UCSD-AML1 (cell line): Measurements from ENCODE around the gene CELF4.
"Not testable (repeated sequence)": the region's sequence is repeated elsewhere in the genome, so short reads cannot be mapped to it uniquely, and the experiment has no call there.

Experiments used
- DNase-seq: peaks from one replicate; lab custom pipeline; 2025; ENCODE audit not compliant: unreplicated experiment; lab: John Stamatoyannopoulos, UW

Gene CELF4

GRCh38 chr18:37473195-37473840, 92.3 kb downstream of the CELF4 start:
- no peak for DNase-seq

DNA sequence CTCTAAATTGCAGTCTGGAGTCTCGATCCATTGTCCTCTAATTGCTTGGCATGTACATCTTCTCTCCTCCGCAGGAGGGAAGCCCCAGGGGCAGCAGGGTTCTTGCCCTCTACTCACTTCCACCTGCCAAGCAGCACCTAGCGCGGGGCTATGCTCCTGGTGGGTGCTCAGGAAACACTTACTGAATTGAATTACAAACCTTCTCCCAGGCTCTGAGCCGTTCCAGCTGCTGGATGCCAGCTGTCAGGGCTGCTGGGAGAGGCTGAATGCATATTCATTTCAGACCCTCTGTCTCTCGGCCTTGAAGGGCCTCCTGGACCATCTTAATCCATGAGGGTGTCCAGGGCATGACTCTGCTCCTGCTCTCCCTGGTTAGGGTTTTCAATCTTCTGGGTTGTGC, 94.0 kb downstream of the CELF4 start:
- DNase-seq = no peak

- DNase-seq = no peak
These were observed 94.6 kb downstream of the CELF4 start for GRCh38 chr18:37470986-37471385.

DNA sequence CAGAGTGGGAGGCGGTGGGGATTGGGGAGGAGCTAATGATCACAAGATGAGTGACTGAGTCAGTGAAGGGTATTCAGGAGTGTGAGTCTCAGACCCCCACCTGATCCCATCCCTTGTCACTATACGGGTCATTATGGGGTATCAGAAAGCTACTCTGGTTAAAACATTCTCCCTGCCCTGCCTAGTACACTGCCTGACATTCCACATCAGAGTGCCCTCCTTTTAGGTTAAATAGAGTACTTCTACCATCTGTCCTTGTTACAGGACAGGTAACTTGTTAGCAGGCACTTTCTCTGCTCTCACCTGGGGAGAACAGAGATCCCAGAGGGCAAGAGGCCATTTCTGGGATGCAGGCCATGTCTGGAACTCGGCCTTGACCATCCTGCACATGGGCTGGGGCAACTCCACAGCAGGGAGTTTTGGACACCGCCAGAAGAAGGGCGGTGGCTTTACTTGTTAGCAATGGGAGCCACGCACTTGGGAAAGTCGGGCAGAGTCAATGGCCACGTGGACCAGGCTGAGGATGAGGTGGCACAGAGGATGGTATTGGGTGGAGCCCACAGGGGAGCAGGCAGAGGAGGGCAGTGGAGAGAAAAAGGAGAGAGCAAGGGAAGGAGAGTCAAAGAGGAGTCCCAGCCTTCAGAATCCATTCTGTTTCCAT, 98.5 kb downstream of the CELF4 start:
- no peak for DNase-seq

DNA sequence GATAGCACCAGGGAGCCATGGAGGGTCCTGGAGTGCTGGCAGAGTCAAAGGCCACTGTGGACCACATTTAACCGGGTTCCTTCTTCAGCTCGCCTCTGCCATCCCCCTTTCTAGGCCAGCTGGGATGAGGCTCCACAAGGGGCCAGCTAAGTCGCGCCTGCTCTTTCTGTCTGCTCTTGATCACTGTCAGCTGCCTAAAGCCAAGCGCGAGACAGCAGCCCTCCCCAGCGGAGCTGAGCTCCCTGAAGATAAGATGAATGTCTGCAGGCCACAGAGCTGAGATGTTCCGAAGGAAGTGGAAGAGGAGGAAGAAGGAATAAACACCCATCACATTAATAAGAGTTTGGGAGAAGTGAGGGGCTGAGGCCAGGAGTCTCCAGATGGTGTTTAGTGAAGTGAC, 99.6 kb downstream of the CELF4 start:
- DNase-seq = no peak

GRCh38 chr18:37464257-37464656, 101.3 kb downstream of the CELF4 start:
- no peak for DNase-seq

DNA sequence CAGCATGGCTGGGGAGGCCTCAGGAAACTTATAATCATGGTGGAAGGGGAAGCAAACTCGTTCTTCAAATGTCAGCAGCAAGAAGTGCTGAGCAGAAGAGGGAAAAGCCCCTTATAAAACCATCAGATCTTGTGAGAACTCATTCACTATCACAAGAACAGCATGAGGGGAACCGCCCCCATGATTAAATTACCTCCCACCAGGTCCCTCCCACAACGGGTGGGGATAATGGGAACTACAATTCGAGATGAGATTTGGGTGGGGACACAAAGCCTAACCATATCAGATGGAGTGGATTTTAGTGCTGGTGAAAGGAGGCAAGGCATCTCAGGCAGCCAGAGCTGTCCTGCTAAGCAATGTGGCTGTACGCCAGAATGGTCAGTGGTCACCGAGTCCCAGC, 104.3 kb downstream of the CELF4 start:
- not testable (repeated sequence) for DNase-seq

GRCh38 chr18:37460604-37461003, 105.0 kb downstream of the CELF4 start:
- DNase-seq = no peak

GRCh38 chr18:37458697-37459096, 106.9 kb downstream of the CELF4 start:
- no peak for DNase-seq

GRCh38 chr18:37457753-37458152, 107.8 kb downstream of the CELF4 start:
- no peak for DNase-seq

DNA sequence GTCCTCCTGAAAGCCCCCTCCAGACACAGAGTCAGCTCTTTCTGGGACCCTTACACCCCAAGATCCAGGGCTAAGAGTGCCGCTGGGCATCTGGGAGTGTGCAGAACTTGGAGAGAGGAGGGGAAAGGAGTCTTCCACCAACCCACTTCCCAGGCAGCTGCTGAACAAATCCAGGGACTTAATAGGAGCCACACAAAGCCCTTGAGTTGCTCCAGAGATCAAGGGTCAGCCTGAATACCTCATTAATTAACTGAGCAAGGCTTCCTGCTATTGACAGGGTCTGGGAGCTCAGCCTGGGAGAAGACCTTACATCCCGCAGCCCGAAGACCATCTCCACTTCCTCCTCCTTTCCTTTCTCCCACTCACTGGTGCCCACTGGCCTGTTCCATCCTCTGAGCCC, 108.3 kb downstream of the CELF4 start:
- no peak for DNase-seq

DNA sequence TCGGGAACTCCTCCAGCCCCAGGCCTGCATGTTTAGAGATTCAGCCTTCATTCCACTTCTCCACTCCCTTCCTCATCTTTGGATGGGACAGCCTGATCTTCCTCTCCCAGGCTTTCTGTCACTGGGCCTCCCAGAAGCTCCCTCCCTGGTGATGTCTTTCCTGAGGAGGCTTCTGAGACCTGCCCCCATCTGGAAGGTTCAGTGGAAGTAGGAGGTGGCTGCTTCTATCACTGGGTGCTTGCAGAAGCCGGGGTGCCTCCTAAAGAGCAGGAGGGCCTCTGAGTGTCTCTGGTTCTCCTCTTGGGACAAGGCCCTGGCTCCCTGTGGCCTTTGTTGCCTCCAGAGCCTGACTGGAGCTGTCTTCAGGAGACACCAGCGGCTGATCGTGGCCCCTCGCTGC, 108.7 kb downstream of the CELF4 start:
- DNase-seq = no peak

- no peak for DNase-seq
These were observed 109.2 kb downstream of the CELF4 start for GRCh38 chr18:37456395-37456794.

GRCh38 chr18:37453752-37454151, 111.8 kb downstream of the CELF4 start:
- no peak for DNase-seq

DNA sequence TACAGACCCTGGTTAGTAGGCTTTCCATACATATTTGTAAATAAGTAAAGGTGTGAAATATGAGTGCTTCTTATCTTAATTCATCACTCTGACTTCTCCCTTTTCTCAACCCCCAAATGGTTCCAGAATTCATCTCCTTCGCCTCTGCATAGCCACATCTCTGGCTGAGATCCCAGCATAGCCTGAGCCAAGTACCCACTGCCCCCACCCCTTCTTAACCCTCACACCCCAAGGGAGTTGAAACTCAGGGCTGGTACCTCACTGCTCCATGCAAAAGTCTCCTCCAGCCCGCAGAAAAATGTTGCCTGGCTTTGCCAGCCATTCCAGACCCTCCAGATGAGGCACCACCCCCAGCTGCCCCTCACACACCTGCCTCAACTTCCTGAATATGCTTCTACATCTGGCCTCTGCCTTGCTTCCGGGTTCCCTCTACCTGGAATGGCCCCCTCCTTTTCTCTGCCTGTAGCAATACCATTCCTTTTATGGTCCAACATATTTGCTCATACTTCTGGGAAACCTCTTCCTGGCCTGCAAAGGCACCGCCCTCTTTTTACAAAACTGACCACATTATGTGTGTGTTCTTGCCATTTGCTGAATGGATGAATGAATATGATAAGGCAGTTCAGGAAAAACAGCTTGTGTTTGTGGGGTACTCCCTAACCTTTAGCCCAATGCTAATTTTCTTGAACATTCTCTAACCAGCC, 112.8 kb downstream of the CELF4 start:
- no peak for DNase-seq

DNA sequence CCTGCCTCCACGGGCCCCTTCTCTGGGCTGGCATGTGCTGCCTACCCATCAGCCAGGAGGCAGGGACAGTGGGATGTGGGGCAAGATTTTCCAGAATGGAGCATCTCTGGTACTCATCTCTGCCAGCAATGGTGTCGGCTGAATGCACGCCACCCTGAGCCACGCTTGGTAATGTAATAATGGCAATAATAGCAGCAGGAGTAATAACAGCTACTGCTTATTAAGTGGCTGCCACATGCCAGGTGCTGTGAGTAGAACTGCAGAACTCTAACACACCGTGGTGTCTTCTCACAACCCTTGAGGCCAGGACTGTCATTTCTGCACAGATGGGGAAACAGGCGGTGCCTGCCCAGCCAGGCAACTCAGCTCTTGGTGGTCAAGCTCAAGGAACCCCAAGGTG, 113.6 kb downstream of the CELF4 start:
- DNase-seq = no peak

GRCh38 chr18:37451239-37451825, 114.3 kb downstream of the CELF4 start:
- DNase-seq = no peak

- no peak for DNase-seq
These were observed 115.0 kb downstream of the CELF4 start for GRCh38 chr18:37450434-37451132.

- no peak for DNase-seq
These were observed 116.0 kb downstream of the CELF4 start for GRCh38 chr18:37449618-37450017.

- no peak for DNase-seq
These were observed 116.7 kb downstream of the CELF4 start for GRCh38 chr18:37448946-37449345.
